Hematopoietic multipotent progenitor cell treated with erythropoietin and hydrocortisone succinate and interleukin-3 and kit ligand, for 15 days (in vitro differentiated cells): ENCODE measurements around the gene TOMM6.

Experiments
- DNase-seq: peaks from one replicate; pipeline ENCODE4 v3.0.0-alpha.2; 2015; ENCODE audit warnings: low spot score

Gene TOMM6

GRCh38 chr6:41824571-41825569 lies 37.4 kb downstream of the TOMM6 start:
- DNase-seq, result no peak

GRCh38 chr6:41826343-41827022 lies 39.0 kb downstream of the TOMM6 start:
- DNase-seq, result no peak

- no peak for DNase-seq
Measured at GRCh38 chr6:41832263-41832662, 44.8 kb downstream of the TOMM6 start.

GRCh38 chr6:41836022-41836659 lies 48.6 kb downstream of the TOMM6 start:
- DNase-seq, result no peak

- no peak for DNase-seq
Measured at GRCh38 chr6:41836660-41837052, 49.2 kb downstream of the TOMM6 start.
